Thoracic aorta (tissue), 2 donors: ENCODE measurements around the gene TNC. TPM values are rescaled to one million over a fixed set of nuclear protein-coding genes. Genes with fewer than 3 reads are reported as not detected.

Experiments used
- ATAC-seq: fragments of 150-250 bp; one replicate; pipeline ENCODE4 v1.8.0; 2017; ENCODE audit warnings: low read depth; ENCODE audit not compliant: insufficient number of reproducible peaks, low FRiP score
- DNase-seq: peaks from one replicate; pipeline ENCODE4 v3.0.0-alpha.2; 2020; ENCODE audit warnings: low spot score
- H3K27ac ChIP-seq, 2 donors: fragments of 200-600 bp; sonication (generic); 1 replicate in 1 of 2; 2 replicates in 1 of 2; pipeline ENCODE4 v1.5.1; 2016; ENCODE audit warnings: mild to moderate bottlenecking in 2 of 2, moderate library complexity in 2 of 2
- H3K27me3 ChIP-seq: fragments of 200-600 bp; sonication (generic); replicated peaks from 2 replicates; pipeline ENCODE4 v1.6.0; 2016; ENCODE audit warnings: mild to moderate bottlenecking; ENCODE audit not compliant: insufficient read depth
- H3K36me3 ChIP-seq: fragments of 200-600 bp; sonication (generic); one replicate; pipeline ENCODE4 v1.5.1; 2016
- H3K4me1 ChIP-seq, 2 donors: fragments of 200-600 bp; sonication (generic); 1 replicate in 1 of 2; 2 replicates in 1 of 2; pipeline versions ENCODE4 v1.5.1 to v1.6.0; 2016; ENCODE audit warnings: low read depth in 2 of 2, mild to moderate bottlenecking in 1 of 2; ENCODE audit not compliant: control insufficient read depth in 1 of 2
- H3K4me3 ChIP-seq: fragments of 200-600 bp; sonication (generic); 2 replicates; pipeline ENCODE4 v1.5.1; 2016; ENCODE audit warnings: mild to moderate bottlenecking
- H3K9me3 ChIP-seq: fragments of 200-600 bp; sonication (generic); 2 replicates; pipeline ENCODE4 v1.5.1; 2016
- CTCF ChIP-seq: fragments of 200-600 bp; sonication (generic); IDR thresholded peaks from one replicate; pipeline ENCODE4 v1.5.1; 2019; ENCODE audit warnings: antibody characterized with exemption
- total RNA-seq, 2 donors: library from RNA; depleted of rRNA; stranded (reverse); fragments of >200 nt; gene quantifications; one replicate each; pipeline versions ENCODE4 v1.1.0 to v1.2.3, GENCODE V29; 2016

Gene TNC
- total RNA-seq, 2 donors from 2014 or later: 87.1 to 243 TPM

- no peaks in the 10 kb centered on the region for H3K36me3 ChIP-seq
- H3K9me3 ChIP-seq: no peaks in the 10 kb centered on the region
- H3K4me1 ChIP-seq: no peaks in the 10 kb centered on the region
- no peak for TF ChIP-seq CTCF
- ATAC-seq (no peak), DNase-seq (no peak)
- H3K27me3 ChIP-seq: no peaks in the 10 kb centered on the region
- no peak overlapping the region for H3K27ac ChIP-seq
- no peak overlapping the region for H3K4me3 ChIP-seq
These were observed 107.1 kb downstream of the TNC start for GRCh38 chr9:115010874-115011273.

DNA sequence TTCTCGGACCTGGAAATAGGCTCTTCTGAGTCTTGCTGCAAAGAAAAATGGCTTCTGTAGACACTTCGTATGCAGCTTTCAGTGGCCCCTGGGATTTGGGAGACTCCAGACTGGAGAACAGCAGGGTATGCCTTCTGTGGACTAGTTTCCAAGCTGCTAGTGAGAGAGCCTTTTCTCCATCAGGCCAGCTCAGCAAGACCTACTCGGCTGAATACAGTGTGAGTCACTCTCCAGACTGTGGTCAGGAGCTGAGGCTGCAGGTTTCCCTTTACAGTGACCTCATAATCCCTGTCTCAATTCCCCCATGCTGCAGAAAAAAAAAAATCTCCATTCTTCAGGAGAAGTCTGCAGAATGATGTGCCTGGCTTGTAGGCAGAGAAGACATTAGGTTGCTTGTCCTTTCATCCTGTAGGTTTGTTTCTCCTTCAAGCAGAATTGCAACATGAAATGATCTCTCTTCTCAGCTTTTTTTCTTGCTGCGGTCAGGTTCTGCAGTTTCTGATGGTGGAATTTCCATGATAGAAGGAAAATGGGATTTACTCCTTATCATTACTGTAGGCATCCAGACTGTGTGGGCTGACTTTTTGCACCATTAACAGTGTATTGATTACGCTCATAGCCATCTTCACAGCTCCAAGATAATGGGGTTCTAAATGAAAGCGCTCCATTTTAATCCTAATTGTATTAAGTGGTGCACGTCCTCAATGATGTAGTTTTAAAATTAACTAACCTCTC, 109.3 kb downstream of the TNC start:
- no peak for ATAC-seq

GRCh38 chr9:115006660-115007059, 111.3 kb downstream of the TNC start:
- H3K27ac ChIP-seq: no peak overlapping the region
- no peaks in the 10 kb centered on the region for H3K4me1 ChIP-seq
- no peaks in the 10 kb centered on the region for H3K9me3 ChIP-seq
- ATAC-seq: no peak
- no peak overlapping the region for H3K4me3 ChIP-seq
- H3K36me3 ChIP-seq: no peaks in the 10 kb centered on the region
- no peak for TF ChIP-seq CTCF
- no peak for DNase-seq
- no peaks in the 10 kb centered on the region for H3K27me3 ChIP-seq

More for the DNA sequence above, 109.3 kb downstream of the TNC start:
- H3K4me3 ChIP-seq: no peak overlapping the region
- DNase-seq: no peak
- H3K9me3 ChIP-seq: no peaks in the 10 kb centered on the region
- H3K27ac ChIP-seq: no peak overlapping the region
- no peaks in the 10 kb centered on the region for H3K36me3 ChIP-seq
- H3K27me3 ChIP-seq: no peaks in the 10 kb centered on the region
- TF ChIP-seq CTCF: no peak
- no peaks in the 10 kb centered on the region for H3K4me1 ChIP-seq

- H3K9me3 ChIP-seq: no peaks in the 10 kb centered on the region
- no peaks in the 10 kb centered on the region for H3K4me1 ChIP-seq
- no peak overlapping the region for H3K27ac ChIP-seq
- no peak for ATAC-seq
- DNase-seq: no peak
- no peak overlapping the region for H3K4me3 ChIP-seq
- no peaks in the 10 kb centered on the region for H3K27me3 ChIP-seq
- H3K36me3 ChIP-seq: no peaks in the 10 kb centered on the region
- no peak for TF ChIP-seq CTCF
These were observed 112.6 kb downstream of the TNC start for GRCh38 chr9:115005322-115005721.

- H3K36me3 ChIP-seq: no peaks in the 10 kb centered on the region
- no peaks in the 10 kb centered on the region for H3K4me1 ChIP-seq
- no peak for TF ChIP-seq CTCF
- DNase-seq (no peak), ATAC-seq (no peak)
- H3K27me3 ChIP-seq: no peaks in the 10 kb centered on the region
- H3K4me3 ChIP-seq: no peak overlapping the region
- H3K27ac ChIP-seq: no peak overlapping the region
- H3K9me3 ChIP-seq: no peaks in the 10 kb centered on the region
These were observed 113.4 kb downstream of the TNC start for GRCh38 chr9:115004545-115004944.
